ENCODE data around the gene KCNH3.

Gene KCNH3

DNA sequence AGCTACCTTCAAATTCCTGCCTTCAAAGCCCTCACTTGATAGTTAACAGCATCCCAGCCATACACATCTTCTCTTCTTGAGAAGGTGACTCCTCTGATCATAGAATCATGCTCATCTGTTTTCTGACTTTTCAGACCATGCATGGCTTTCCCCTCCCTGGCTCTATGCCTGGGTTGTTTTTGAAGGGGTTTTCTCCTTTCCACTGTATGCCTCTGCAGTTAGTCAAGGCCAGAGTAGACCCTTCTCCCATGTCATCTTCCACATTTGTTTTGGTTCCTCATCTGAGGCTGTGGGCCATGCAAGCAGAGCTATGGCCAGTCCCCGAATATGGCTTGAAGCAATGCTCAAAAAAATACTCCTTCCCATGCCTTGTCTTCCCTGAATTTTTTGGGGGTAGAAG is 43.4 kb downstream of the KCNH3 start:
- no peaks in the 10 kb centered on the region for H3K9me3 ChIP-seq (ENCODE audit: control insufficient read depth, insufficient read depth, low read length)
- H3K9ac ChIP-seq (ENCODE audit: low read depth, low read length) = no peak overlapping the region
- no peak overlapping the region for H3K27ac ChIP-seq (ENCODE audit: low read depth, low read length)
- H3K4me3 ChIP-seq (ENCODE audit: low read depth, low read length) = no peak overlapping the region
- H3K27me3 ChIP-seq (ENCODE audit: control insufficient read depth, insufficient read depth, low read length) = no peaks in the 10 kb centered on the region
- H3K4me1 ChIP-seq (ENCODE audit: control insufficient read depth, insufficient read depth, low read length) = no peaks in the 10 kb centered on the region
- H3K36me3 ChIP-seq (ENCODE audit: control insufficient read depth, insufficient read depth, low read length) = peaks cover 10% of the 10 kb centered on the region; the same call in 1 of the 2 replicates

GRCh38 chr12:49582850-49583249 is 44.0 kb downstream of the KCNH3 start:
- H3K9me3 ChIP-seq (ENCODE audit: control insufficient read depth, insufficient read depth, low read length) = no peaks in the 10 kb centered on the region
- no peaks in the 10 kb centered on the region for H3K27me3 ChIP-seq (ENCODE audit: control insufficient read depth, insufficient read depth, low read length)
- no peak overlapping the region for H3K4me3 ChIP-seq (ENCODE audit: low read depth, low read length)
- no peak overlapping the region for H3K9ac ChIP-seq (ENCODE audit: low read depth, low read length)
- no peaks in the 10 kb centered on the region for H3K4me1 ChIP-seq (ENCODE audit: control insufficient read depth, insufficient read depth, low read length)
- peaks cover 10% of the 10 kb centered on the region; the same call in 1 of the 2 replicates for H3K36me3 ChIP-seq (ENCODE audit: control insufficient read depth, insufficient read depth, low read length)
- no peak overlapping the region for H3K27ac ChIP-seq (ENCODE audit: low read depth, low read length)

- Histone ChIP-seq H3K36me3 (ENCODE audit: control insufficient read depth, insufficient read depth, low read length) (peaks cover 10% of the 10 kb centered on the region; the same call in 1 of the 2 replicates), H3K4me1 (ENCODE audit: control insufficient read depth, insufficient read depth, low read length) (no peaks in the 10 kb centered on the region), H3K27me3 (ENCODE audit: control insufficient read depth, insufficient read depth, low read length) (no peaks in the 10 kb centered on the region), H3K9ac (ENCODE audit: low read depth, low read length) (no peak overlapping the region), H3K4me3 (ENCODE audit: low read depth, low read length) (no peak overlapping the region), H3K9me3 (ENCODE audit: control insufficient read depth, insufficient read depth, low read length) (no peaks in the 10 kb centered on the region), H3K27ac (ENCODE audit: low read depth, low read length) (no peak overlapping the region)
These were observed 44.7 kb downstream of the KCNH3 start for GRCh38 chr12:49583366-49584094.

GRCh38 chr12:49584591-49584990 is 45.8 kb downstream of the KCNH3 start:
- H3K4me1 ChIP-seq (ENCODE audit: control insufficient read depth, insufficient read depth, low read length) = no peaks in the 10 kb centered on the region
- no peak overlapping the region for H3K27ac ChIP-seq (ENCODE audit: low read depth, low read length)
- peaks cover 10% of the 10 kb centered on the region; the same call in 1 of the 2 replicates for H3K36me3 ChIP-seq (ENCODE audit: control insufficient read depth, insufficient read depth, low read length)
- no peaks in the 10 kb centered on the region for H3K9me3 ChIP-seq (ENCODE audit: control insufficient read depth, insufficient read depth, low read length)
- no peak overlapping the region for H3K4me3 ChIP-seq (ENCODE audit: low read depth, low read length)
- H3K27me3 ChIP-seq (ENCODE audit: control insufficient read depth, insufficient read depth, low read length) = no peaks in the 10 kb centered on the region
- H3K9ac ChIP-seq (ENCODE audit: low read depth, low read length) = no peak overlapping the region

DNA sequence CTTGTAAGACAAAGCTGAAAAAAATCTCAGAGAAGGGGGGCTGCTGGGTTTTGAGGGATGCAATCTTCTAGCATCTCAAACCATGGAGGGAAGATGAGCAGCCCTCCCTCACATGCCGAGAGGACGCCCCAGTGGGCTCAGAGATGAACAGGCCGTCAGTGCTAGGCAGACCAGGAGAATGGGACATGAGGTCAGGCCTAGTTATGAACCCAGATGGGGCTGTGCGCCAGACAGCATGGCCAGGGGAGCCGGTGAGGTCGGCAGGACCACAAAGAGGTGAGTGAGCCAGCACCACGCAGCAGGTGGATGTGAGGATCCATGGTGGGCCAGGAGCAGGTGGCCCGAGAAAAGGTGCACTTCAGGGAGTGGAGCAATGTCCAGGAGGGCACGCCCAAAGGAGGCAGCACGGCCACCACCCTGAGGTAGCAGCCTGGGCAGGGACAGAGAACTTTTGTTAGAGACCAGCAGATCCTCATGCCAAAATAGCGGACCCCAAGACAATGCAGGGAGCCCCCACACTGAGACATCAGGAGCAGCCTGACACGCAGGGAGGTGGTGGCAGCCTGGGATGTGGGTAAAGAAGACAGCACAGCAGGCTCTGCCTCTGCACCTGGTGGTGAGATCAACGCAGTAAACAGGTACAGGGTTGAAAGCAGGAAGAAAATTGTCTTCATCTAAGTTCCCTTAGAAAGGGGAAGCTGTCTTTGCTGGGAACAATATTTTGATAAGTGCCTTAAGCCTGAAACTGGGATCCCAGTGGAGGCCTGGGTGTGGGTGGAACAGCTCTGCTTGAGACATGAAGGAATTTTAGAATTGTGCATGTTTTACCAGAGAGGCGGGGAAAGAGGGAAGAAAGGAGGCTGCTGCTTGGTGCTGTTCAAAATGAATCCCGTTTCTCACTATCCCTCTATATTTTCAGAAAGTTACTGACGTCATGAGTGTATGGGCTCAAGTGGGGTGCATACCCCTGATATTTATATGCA is 46.9 kb downstream of the KCNH3 start:
- Histone ChIP-seq H3K9ac (ENCODE audit: low read depth, low read length) (no peak overlapping the region), H3K36me3 (ENCODE audit: control insufficient read depth, insufficient read depth, low read length) (peaks cover 10% of the 10 kb centered on the region; the same call in 1 of the 2 replicates), H3K27ac (ENCODE audit: low read depth, low read length) (no peak overlapping the region), H3K4me1 (ENCODE audit: control insufficient read depth, insufficient read depth, low read length) (no peaks in the 10 kb centered on the region), H3K9me3 (ENCODE audit: control insufficient read depth, insufficient read depth, low read length) (no peaks in the 10 kb centered on the region), H3K27me3 (ENCODE audit: control insufficient read depth, insufficient read depth, low read length) (no peaks in the 10 kb centered on the region), H3K4me3 (ENCODE audit: low read depth, low read length) (no peak overlapping the region)

DNA sequence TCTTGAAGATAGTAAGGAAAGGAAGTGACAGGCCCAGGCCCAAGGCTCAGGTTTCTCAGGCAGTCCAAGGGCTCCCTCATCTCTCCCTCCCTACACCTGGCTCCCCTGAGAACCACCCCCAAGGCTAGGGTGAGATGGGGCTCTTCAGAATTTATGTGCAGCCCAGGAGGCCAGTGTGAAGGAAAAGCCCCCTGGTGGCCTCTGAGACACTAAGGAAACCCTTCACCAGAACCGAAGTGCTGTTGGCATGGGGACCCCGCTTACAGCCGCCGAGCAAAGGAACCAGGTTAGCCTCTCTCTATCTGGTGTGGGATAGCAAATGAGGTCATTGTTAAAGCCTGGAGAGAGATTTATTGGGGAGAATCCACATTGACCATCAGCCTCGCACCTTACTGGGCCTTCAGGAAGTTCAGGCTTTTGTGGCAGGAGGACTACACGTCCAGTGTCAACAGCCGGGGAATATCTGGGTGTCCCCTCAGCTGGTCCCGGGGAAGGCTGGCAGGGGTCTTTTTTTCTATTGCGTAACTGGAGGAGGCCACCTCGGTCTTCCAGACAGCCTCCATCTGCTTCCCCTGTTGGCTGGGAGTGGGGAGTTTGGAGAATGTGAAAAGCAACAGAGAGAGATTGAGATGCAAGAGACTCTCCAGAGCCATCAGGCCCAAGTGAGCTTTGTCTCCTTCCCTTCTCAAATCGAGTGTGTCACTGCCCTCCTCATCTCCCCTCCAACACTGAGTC is 48.5 kb downstream of the KCNH3 start:
- no peaks in the 10 kb centered on the region for H3K27me3 ChIP-seq (ENCODE audit: control insufficient read depth, insufficient read depth, low read length)
- H3K4me3 ChIP-seq (ENCODE audit: low read depth, low read length) = no peak overlapping the region
- H3K9ac ChIP-seq (ENCODE audit: low read depth, low read length) = no peak overlapping the region
- peaks cover 13% of the 10 kb centered on the region; the same call in 1 of the 2 replicates for H3K36me3 ChIP-seq (ENCODE audit: control insufficient read depth, insufficient read depth, low read length)
- no peak overlapping the region for H3K27ac ChIP-seq (ENCODE audit: low read depth, low read length)
- no peaks in the 10 kb centered on the region for H3K4me1 ChIP-seq (ENCODE audit: control insufficient read depth, insufficient read depth, low read length)
- no peaks in the 10 kb centered on the region for H3K9me3 ChIP-seq (ENCODE audit: control insufficient read depth, insufficient read depth, low read length)

GRCh38 chr12:49588281-49588680 is 49.5 kb downstream of the KCNH3 start:
- Histone ChIP-seq H3K9ac (ENCODE audit: low read depth, low read length) (no peak overlapping the region), H3K4me1 (ENCODE audit: control insufficient read depth, insufficient read depth, low read length) (no peaks in the 10 kb centered on the region), H3K36me3 (ENCODE audit: control insufficient read depth, insufficient read depth, low read length) (peaks cover 12% of the 10 kb centered on the region; the same call in 1 of the 2 replicates), H3K27me3 (ENCODE audit: control insufficient read depth, insufficient read depth, low read length) (no peaks in the 10 kb centered on the region), H3K9me3 (ENCODE audit: control insufficient read depth, insufficient read depth, low read length) (no peaks in the 10 kb centered on the region), H3K27ac (ENCODE audit: low read depth, low read length) (no peak overlapping the region), H3K4me3 (ENCODE audit: low read depth, low read length) (no peak overlapping the region)

DNA sequence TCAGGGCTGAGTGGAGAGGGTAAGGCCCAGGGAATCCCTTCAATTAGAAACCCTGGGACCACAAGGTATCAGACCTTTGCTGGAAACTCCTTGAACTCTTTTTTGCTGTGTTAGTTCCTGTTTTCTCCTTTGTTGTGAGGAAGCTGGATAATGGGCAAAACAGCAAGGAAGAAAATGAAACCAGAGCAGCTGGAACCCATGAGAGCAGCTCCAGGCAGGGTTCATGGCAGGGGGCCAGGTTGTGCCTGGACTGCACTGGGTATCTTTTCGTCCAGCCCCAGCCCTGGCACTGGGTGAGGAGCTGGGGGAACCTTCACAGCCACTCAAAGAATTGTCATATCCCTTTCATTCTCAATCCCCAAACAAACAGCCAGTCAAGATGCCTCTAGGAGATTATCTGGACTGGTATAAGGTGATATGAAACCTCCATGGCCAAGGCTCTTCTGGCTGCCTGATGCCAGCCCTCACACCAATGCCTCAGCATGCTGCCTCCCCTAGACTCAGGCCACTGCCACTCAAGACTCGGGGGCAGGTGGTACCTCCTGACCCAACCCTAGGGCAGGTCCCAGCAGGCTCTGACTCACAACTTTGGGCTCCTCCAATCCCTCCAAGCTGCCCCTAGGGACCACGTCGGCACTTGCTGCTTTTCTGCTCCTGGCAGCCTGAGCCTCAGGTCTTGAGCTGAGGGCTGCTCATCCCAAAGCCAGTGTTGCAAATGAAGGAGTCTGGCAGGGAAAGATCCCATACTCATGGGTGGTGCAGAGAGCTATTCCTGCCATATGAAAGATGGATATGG is 50.1 kb downstream of the KCNH3 start:
- Histone ChIP-seq H3K36me3 (ENCODE audit: control insufficient read depth, insufficient read depth, low read length) (peaks cover 5% of the 10 kb centered on the region; the same call in 1 of the 2 replicates), H3K4me3 (ENCODE audit: low read depth, low read length) (no peak overlapping the region), H3K27ac (ENCODE audit: low read depth, low read length) (no peak overlapping the region), H3K9ac (ENCODE audit: low read depth, low read length) (no peak overlapping the region), H3K9me3 (ENCODE audit: control insufficient read depth, insufficient read depth, low read length) (no peaks in the 10 kb centered on the region), H3K4me1 (ENCODE audit: control insufficient read depth, insufficient read depth, low read length) (no peaks in the 10 kb centered on the region), H3K27me3 (ENCODE audit: control insufficient read depth, insufficient read depth, low read length) (no peaks in the 10 kb centered on the region)

DNA sequence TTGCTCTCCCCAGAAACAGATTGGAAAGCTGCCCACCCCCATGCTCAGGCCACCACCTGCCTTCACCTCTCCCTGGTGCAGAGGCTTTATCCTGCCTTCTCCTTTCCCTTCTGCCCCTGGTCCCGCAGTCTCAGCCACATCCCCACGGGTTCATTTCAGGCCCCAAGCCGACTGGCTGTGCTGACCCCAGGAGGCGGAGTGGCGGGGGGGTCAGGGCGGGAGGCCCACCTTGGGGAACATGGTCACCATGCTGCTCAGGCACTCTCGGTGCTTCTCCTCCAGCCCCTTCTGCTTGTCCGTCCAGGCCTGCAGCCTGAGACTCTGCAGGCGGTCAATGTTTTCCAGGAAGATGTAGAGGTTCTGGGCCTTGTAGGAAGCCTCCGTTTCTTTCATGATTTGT is 59.7 kb downstream of the KCNH3 start:
- Histone ChIP-seq H3K4me3 (ENCODE audit: low read depth, low read length) (no peak overlapping the region), H3K9ac (ENCODE audit: low read depth, low read length) (no peak overlapping the region)

DNA sequence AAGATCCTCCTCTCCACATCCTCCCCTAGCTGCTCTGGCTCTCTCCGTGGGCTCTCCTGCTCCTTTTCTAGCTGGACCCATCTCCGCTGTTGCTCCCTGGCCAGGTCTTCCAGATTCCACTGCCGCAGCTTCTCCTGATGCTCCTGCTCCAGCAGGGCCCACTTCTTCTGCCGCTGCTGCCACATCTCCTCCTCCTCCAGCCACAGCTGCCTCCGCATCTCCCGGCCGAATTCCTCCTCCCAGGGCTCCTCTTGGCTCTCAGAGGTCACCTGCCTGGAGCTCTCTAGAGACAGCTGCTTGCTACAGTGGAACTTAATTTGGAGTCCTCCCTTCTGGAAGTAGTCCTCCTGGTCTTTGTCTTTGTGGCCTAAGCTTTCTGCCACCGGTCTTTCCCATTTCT is 61.1 kb downstream of the KCNH3 start:
- H3K4me1 ChIP-seq (ENCODE audit: control insufficient read depth, insufficient read depth, low read length) = no peaks in the 10 kb centered on the region

More for the DNA sequence above, 59.7 kb downstream of the KCNH3 start:
- Histone ChIP-seq H3K27me3 (ENCODE audit: control insufficient read depth, insufficient read depth, low read length) (no peaks in the 10 kb centered on the region), H3K36me3 (ENCODE audit: control insufficient read depth, insufficient read depth, low read length) (no peaks in the 10 kb centered on the region), H3K27ac (ENCODE audit: low read depth, low read length) (no peak overlapping the region), H3K9me3 (ENCODE audit: control insufficient read depth, insufficient read depth, low read length) (no peaks in the 10 kb centered on the region), H3K4me1 (ENCODE audit: control insufficient read depth, insufficient read depth, low read length) (no peaks in the 10 kb centered on the region)

More for the DNA sequence above, 61.1 kb downstream of the KCNH3 start:
- H3K36me3 ChIP-seq (ENCODE audit: control insufficient read depth, insufficient read depth, low read length) = no peaks in the 10 kb centered on the region
- H3K9ac ChIP-seq (ENCODE audit: low read depth, low read length) = no peak overlapping the region
- H3K4me3 ChIP-seq (ENCODE audit: low read depth, low read length) = no peak overlapping the region
- H3K27me3 ChIP-seq (ENCODE audit: control insufficient read depth, insufficient read depth, low read length) = no peaks in the 10 kb centered on the region; the same call in 1 of the 2 replicates
- H3K27ac ChIP-seq (ENCODE audit: low read depth, low read length) = no peak overlapping the region
- H3K9me3 ChIP-seq (ENCODE audit: control insufficient read depth, insufficient read depth, low read length) = no peaks in the 10 kb centered on the region

Data from HUES48 (cell line).